Esophagus muscularis mucosa (tissue), 3 donors: Measurements from ENCODE around the gene OR6N1.

Experiments
- POLR2A ChIP-seq: fragments of 450-650 bp; IDR thresholded peaks from one replicate; pipeline ENCODE4 v1.6.1; 2017; ENCODE audit warnings: antibody characterized with exemption, moderate library complexity, mild to moderate bottlenecking, low read depth
- POLR2AphosphoS5 ChIP-seq, 2 donors: sonication (generic); formaldehyde crosslinking; IDR thresholded peaks; one replicate each; pipeline ENCODE4 v1.6.1; 2017; ENCODE audit warnings: antibody characterized with exemption in 2 of 2
- TF ChIP-seq, protein P1 (sequence below), 3 experiments: fragments of 200-600 bp in 2 of 3; fragments of 450-650 bp in 1 of 3; sonication (generic) in 2 of 3; IDR thresholded peaks; one replicate each; pipeline ENCODE4 v1.5.1; 2017 to 2019; ENCODE audit warnings: antibody characterized with exemption in 3 of 3, mild to moderate bottlenecking in 2 of 3, moderate library complexity in 1 of 3

DNA sequence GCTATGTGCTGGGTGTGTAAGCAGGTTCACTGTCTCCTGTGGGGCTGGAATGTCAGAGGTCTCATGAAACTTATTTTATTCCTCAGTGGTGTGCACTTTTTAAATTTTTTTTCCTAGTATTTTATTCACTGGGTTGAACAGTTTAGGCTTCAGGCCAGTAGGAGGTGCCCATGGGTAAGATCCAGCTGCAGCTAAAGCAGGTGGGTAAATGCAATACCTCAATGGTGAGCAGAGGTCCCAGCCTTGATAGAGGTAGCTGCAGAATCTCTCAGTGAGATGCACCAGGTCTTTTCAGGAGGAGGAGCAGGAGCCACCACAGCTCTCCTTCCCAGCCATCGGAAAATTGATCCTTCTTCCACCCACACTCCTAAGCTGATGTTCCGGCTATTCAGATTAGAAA is 21.6 kb upstream of the OR6N1 start:
- TF ChIP-seq, protein P1, sequence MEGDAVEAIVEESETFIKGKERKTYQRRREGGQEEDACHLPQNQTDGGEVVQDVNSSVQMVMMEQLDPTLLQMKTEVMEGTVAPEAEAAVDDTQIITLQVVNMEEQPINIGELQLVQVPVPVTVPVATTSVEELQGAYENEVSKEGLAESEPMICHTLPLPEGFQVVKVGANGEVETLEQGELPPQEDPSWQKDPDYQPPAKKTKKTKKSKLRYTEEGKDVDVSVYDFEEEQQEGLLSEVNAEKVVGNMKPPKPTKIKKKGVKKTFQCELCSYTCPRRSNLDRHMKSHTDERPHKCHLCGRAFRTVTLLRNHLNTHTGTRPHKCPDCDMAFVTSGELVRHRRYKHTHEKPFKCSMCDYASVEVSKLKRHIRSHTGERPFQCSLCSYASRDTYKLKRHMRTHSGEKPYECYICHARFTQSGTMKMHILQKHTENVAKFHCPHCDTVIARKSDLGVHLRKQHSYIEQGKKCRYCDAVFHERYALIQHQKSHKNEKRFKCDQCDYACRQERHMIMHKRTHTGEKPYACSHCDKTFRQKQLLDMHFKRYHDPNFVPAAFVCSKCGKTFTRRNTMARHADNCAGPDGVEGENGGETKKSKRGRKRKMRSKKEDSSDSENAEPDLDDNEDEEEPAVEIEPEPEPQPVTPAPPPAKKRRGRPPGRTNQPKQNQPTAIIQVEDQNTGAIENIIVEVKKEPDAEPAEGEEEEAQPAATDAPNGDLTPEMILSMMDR (IDR thresholded peaks at IDR 0.05), result no peak
- TF ChIP-seq POLR2AphosphoS5 (IDR thresholded peaks at IDR 0.05) (no peak), POLR2A (no peak)
